Measurements from ENCODE around the gene CACNB2.

Gene CACNB2

GRCh38 chr10:18140149-18140956, at the start of gene CACNB2:
CACNB2 (plus strand) TSS chr10:18140424.
- no peak for DNase-seq (ENCODE audit: low spot score)

GRCh38 chr10:18094332-18094731, 45.9 kb upstream of the CACNB2 start:
- DNase-seq (ENCODE audit: low spot score) = no peak

- DNase-seq (ENCODE audit: low spot score) = no peak
Measured at GRCh38 chr10:18094793-18095192, 45.4 kb upstream of the CACNB2 start.

- no peak for DNase-seq (ENCODE audit: low spot score)
Measured at GRCh38 chr10:18097524-18097923, 42.7 kb upstream of the CACNB2 start.

GRCh38 chr10:18098201-18098600, 42.0 kb upstream of the CACNB2 start:
- DNase-seq (ENCODE audit: low spot score) = no peak

- no peak for DNase-seq (ENCODE audit: low spot score)
Measured at GRCh38 chr10:18099415-18099814, 40.8 kb upstream of the CACNB2 start.

GRCh38 chr10:18100669-18101068, 39.6 kb upstream of the CACNB2 start:
- DNase-seq (ENCODE audit: low spot score) = no peak

- DNase-seq (ENCODE audit: low spot score) = no peak
Measured at GRCh38 chr10:18102404-18102803, 37.8 kb upstream of the CACNB2 start.

- peak; percentile 52 for DNase-seq (ENCODE audit: low spot score)
Measured at GRCh38 chr10:18104223-18104872, 35.9 kb upstream of the CACNB2 start.

GRCh38 chr10:18109341-18109870, 30.8 kb upstream of the CACNB2 start:
- DNase-seq (ENCODE audit: low spot score) = no peak

- no peak for DNase-seq (ENCODE audit: low spot score)
Measured at GRCh38 chr10:18113881-18114280, 26.3 kb upstream of the CACNB2 start.

- DNase-seq (ENCODE audit: low spot score) = no peak
Measured at GRCh38 chr10:18117276-18117675, 22.9 kb upstream of the CACNB2 start.

- DNase-seq (ENCODE audit: low spot score) = no peak
Measured at GRCh38 chr10:18122753-18123152, 17.5 kb upstream of the CACNB2 start.

- DNase-seq (ENCODE audit: low spot score) = no peak
Measured at GRCh38 chr10:18133046-18133445, 7.2 kb upstream of the CACNB2 start.

- DNase-seq (ENCODE audit: low spot score) = no peak
Measured at GRCh38 chr10:18134509-18134908, 5.7 kb upstream of the CACNB2 start.

- no peak for DNase-seq (ENCODE audit: low spot score)
Measured at GRCh38 chr10:18134921-18135320, 5.3 kb upstream of the CACNB2 start.

GRCh38 chr10:18136073-18136791, 4.0 kb upstream of the CACNB2 start:
- DNase-seq (ENCODE audit: low spot score) = no peak

- no peak for DNase-seq (ENCODE audit: low spot score)
Measured at GRCh38 chr10:18137111-18137510, 3.1 kb upstream of the CACNB2 start.

- DNase-seq (ENCODE audit: low spot score) = no peak
Measured at GRCh38 chr10:18140957-18141845, 977 bp downstream of the CACNB2 start.

- no peak for DNase-seq (ENCODE audit: low spot score)
Measured at GRCh38 chr10:18142151-18142550, 1.9 kb downstream of the CACNB2 start.

GRCh38 chr10:18144396-18144795, 4.2 kb downstream of the CACNB2 start:
- no peak for DNase-seq (ENCODE audit: low spot score)

- no peak for DNase-seq (ENCODE audit: low spot score)
Measured at GRCh38 chr10:18144928-18145327, 4.7 kb downstream of the CACNB2 start.
